Skin epidermis (tissue), 12 donors: ENCODE data around the gene SLC44A5.
"Not testable (repeated sequence)": the region's sequence is repeated elsewhere in the genome, so short reads cannot be mapped to it uniquely, and the experiment has no call there.

Experiments
- H3K27ac ChIP-seq, 21 experiments: fragments of 200-600 bp; sonication (generic) in 11 of 21; one replicate each; pipeline ENCODE4 v1.5.0; 2020; ENCODE audit warnings: mild to moderate bottlenecking in 3 of 21, inconsistent platforms in 2 of 21, moderate library complexity in 2 of 21
- H3K4me3 ChIP-seq, 7 experiments: fragments of 200-600 bp; sonication (generic) in 2 of 7; one replicate each; pipeline ENCODE4 v1.5.0; 2020; ENCODE audit warnings: inconsistent platforms in 2 of 7, mild to moderate bottlenecking in 2 of 7, moderate library complexity in 1 of 7

The SLC44A5 gene

GRCh38 chr1:75529488-75529887, 81.4 kb downstream of the SLC44A5 start:
- H3K27ac ChIP-seq: no peak overlapping the region
- H3K4me3 ChIP-seq: no peak overlapping the region

- no peak overlapping the region for H3K27ac ChIP-seq
- H3K4me3 ChIP-seq: no peak overlapping the region
Observed at GRCh38 chr1:75528001-75528400, 82.9 kb downstream of the SLC44A5 start.

- Histone ChIP-seq H3K4me3 (no peak overlapping the region), H3K27ac (no peak overlapping the region)
Observed at GRCh38 chr1:75522389-75522788, 88.5 kb downstream of the SLC44A5 start.

GRCh38 chr1:75521658-75522057, 89.3 kb downstream of the SLC44A5 start:
- Histone ChIP-seq H3K4me3 (no peak overlapping the region), H3K27ac (no peak overlapping the region)

- no peak overlapping the region for H3K27ac ChIP-seq
- H3K4me3 ChIP-seq: no peak overlapping the region
Observed at GRCh38 chr1:75520862-75521475, 89.9 kb downstream of the SLC44A5 start.

- no peak overlapping the region for H3K27ac ChIP-seq
- H3K4me3 ChIP-seq: no peak overlapping the region
Observed at GRCh38 chr1:75519651-75520427, 91.1 kb downstream of the SLC44A5 start.

- H3K27ac ChIP-seq: no peak overlapping the region
- no peak overlapping the region for H3K4me3 ChIP-seq
Observed at GRCh38 chr1:75518686-75519085, 92.2 kb downstream of the SLC44A5 start.

- H3K27ac ChIP-seq: no peak overlapping the region
- H3K4me3 ChIP-seq: no peak overlapping the region
Observed at GRCh38 chr1:75514270-75514669, 96.6 kb downstream of the SLC44A5 start.

- no peak overlapping the region for H3K27ac ChIP-seq
Observed at GRCh38 chr1:75506976-75507375, 103.9 kb downstream of the SLC44A5 start.

GRCh38 chr1:75503221-75503974, 107.5 kb downstream of the SLC44A5 start:
- no peak overlapping the region for H3K27ac ChIP-seq
- H3K4me3 ChIP-seq: no peak overlapping the region

More at GRCh38 chr1:75506976-75507375, 103.9 kb downstream of the SLC44A5 start:
- H3K4me3 ChIP-seq: no peak overlapping the region

- Histone ChIP-seq H3K4me3 (no peak overlapping the region), H3K27ac (no peak overlapping the region)
Observed at GRCh38 chr1:75502776-75503175, 108.1 kb downstream of the SLC44A5 start.

GRCh38 chr1:75501577-75502295, 109.2 kb downstream of the SLC44A5 start:
- H3K4me3 ChIP-seq: no peak overlapping the region
- no peak overlapping the region for H3K27ac ChIP-seq

- no peak overlapping the region for H3K27ac ChIP-seq
Observed at GRCh38 chr1:75492011-75492410, 118.9 kb downstream of the SLC44A5 start.

GRCh38 chr1:75487399-75487798, 123.5 kb downstream of the SLC44A5 start:
- no peak overlapping the region for H3K4me3 ChIP-seq

More at GRCh38 chr1:75492011-75492410, 118.9 kb downstream of the SLC44A5 start:
- no peak overlapping the region for H3K4me3 ChIP-seq

GRCh38 chr1:75484789-75485188, 126.1 kb downstream of the SLC44A5 start:
- H3K4me3 ChIP-seq: no peak overlapping the region

More at GRCh38 chr1:75487399-75487798, 123.5 kb downstream of the SLC44A5 start:
- no peak overlapping the region for H3K27ac ChIP-seq

GRCh38 chr1:75482951-75483350, 128.0 kb downstream of the SLC44A5 start:
- no peak overlapping the region for H3K4me3 ChIP-seq
- H3K27ac ChIP-seq: no peak overlapping the region

More at GRCh38 chr1:75484789-75485188, 126.1 kb downstream of the SLC44A5 start:
- no peak overlapping the region for H3K27ac ChIP-seq

GRCh38 chr1:75476486-75476885, 134.4 kb downstream of the SLC44A5 start:
- H3K4me3 ChIP-seq, H3K27ac ChIP-seq: not testable (repeated sequence)

- Histone ChIP-seq H3K27ac (no peak overlapping the region), H3K4me3 (no peak overlapping the region)
Observed at GRCh38 chr1:75475696-75476095, 135.2 kb downstream of the SLC44A5 start.

GRCh38 chr1:75472971-75473603, 137.8 kb downstream of the SLC44A5 start:
- no peak overlapping the region for H3K27ac ChIP-seq
- H3K4me3 ChIP-seq: no peak overlapping the region
